ENCODE results near the gene SMIM21.

SMIM21 gene

DNA sequence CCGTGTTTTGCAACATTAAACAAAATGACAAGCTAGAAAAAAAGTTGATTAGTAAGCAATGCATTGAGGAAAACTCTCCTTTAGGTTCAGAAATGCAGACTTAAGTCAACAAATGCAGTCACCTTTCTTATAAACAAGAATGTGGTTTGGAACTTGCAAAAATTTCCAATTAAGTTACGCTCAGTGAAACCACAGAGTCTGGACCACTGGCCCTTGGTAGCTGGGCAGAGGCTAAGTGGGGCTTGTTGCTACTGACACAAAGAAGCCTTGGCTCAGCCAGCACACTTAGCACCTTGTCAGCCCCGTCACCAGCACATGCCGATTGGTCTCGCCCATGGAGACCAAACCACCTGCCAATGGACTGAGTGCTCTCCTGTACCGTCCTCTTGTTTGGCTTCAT lies 53.0 kb downstream of the SMIM21 start:
- DNase-seq = no peak

DNA sequence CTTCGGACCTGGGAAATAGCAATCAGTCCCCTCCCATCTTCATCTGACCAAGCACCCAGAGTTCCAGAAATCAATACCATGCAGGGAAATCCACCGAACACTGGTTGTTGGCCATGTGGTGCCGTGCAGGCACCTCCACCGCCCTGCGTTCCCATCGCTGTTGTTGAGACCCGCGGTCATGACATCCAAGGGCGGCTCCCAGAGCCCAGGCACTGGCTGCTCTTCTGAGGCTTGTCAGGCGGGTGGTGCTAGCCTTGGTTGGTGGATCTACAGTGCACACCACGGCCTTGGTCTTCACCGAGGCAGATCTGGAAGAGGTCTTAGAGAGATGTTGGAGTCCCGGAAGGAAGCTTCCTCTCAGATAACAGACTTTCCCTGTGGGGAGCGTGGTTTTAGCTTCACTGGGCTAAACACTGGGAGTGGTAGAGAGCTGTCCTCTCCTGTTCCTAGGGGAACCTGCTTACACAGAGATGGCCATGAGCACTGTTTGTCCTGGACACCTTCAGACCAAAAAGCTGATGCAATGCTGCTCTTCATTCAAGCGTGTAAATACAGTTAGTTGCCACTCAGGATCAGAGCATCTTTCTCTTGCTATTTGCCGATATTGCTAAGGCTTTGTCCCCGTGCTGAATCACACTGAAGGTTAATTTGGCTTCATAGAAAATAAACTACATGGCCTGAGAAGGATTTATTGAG lies 58.3 kb downstream of the SMIM21 start:
- no peak for DNase-seq

DNA sequence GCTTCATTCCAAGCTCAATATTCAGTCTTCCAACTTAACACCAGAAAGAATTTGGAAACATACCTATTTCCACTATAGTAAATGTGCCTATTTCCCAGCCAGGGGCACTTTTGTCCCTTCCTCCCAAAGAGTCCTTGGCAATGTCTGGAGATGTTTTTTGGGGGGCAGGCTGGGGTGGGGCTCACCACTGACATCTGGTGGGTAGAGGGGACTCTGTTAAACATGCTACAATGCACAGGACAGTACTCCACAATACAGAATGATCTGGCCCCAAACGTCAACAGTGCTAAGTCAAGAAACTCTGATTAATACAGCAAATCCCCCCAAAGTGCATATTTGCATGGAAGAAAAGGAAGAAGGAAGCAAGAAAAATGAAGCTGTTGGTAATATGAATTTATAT lies 61.7 kb downstream of the SMIM21 start:
- no peak for DNase-seq

DNA sequence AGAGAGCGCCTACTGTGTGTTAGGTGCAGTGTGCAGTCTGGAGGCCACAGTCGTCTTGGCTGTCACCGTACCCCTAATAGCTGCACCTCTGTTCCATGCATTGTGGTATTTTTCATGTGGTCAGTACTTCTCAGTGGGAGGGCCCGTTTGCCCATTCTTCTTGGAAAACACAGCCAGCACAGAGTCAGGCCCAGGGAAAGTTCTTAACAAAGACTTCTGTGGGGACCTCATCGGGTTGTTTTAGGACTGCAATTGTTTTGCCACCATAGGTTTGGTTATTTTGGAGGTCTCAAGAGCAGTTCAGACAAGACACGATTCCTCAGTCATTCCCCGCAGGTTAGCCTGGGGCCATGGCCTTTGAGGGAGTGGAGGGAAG lies 62.3 kb downstream of the SMIM21 start:
- no peak for DNase-seq

DNA sequence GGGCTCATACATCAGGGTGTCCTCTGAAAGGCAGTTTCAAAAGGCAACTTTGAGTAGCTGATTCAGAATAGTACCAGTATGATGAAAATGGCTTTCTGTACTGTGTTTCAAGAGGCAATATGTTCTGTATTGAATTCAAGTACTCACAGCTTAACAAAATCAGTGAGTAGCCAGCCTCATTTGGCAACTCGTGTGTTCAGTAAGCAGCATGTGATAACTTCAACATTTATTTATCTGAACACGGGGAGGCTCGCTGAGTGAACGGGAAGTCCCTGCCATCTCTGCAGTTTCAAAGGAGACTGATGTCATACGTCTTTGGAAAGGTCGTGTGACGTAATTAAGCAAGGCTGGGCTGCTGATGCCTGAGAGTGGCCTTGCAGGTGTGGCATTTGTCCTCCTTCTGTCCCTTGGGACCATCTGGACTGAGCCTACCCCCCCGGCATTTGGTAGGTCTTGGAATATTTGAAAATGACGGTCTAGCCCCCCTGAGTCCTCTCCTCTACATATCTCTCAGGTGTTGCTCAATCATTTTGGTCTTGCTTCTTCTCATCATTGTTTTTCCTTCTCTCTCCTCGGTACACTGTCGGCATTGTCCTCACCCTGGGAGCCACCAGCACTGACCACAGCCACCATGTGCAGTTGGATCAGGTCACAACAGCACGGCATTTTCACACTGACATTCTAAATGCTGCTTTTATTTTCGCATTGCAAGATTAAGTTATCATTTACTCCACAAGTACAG lies 62.8 kb downstream of the SMIM21 start:
- no peak for DNase-seq

DNA sequence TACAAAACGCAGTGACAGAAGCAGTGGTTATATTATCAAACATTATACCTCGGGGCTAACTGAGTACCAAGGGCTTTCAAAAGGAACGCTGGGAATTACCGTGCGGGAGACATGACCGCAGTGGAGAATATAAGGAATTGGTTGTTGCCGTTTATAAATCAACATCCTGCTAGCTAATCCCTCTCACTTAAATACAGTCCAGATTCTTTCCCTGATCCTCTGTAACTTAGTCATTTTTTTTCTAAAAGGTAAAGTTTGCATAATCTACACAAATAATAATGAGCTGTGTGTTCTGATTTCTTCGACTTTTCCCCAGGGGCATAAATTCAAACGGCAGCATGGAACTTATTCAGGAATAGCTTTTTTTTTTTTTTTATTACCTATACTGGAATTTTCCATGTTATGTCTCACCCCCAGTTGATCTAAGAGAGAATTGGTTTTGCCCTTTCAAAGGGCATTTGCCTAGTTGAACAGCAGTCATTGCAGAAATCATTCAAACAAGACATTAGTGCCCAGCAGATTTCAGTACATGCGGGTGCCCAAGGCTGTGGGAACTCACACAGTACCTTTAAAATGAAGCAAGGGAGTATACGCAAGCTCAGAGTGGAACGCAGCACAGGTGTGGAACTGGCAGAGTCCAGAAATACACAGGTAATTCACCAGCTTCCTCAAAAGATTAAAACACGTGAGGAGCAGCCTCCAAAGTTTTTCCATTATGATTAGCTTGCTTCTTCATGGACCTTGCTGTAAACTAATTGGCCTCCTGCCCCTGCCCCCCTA lies 63.9 kb downstream of the SMIM21 start:
- no peak for DNase-seq

DNA sequence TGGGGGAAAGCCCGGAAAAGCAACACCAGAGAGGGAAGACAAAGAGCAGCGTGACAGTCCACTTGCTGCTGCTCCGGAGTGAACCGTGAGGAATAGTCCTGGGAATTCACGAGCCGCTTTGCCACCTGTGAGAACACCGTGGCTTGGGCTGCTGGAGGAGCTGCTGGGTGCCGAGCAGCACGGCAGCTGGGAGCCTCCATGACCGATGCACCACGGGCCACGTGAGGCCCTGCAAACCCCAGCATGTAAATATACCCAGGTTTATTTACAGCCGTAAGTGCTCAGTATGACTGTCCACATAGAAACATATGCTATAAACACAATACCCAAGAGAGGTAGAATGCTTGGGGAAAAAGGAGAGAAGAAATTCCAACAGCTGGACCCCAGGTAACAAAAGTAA lies 65.1 kb downstream of the SMIM21 start:
- DNase-seq = no peak

DNA sequence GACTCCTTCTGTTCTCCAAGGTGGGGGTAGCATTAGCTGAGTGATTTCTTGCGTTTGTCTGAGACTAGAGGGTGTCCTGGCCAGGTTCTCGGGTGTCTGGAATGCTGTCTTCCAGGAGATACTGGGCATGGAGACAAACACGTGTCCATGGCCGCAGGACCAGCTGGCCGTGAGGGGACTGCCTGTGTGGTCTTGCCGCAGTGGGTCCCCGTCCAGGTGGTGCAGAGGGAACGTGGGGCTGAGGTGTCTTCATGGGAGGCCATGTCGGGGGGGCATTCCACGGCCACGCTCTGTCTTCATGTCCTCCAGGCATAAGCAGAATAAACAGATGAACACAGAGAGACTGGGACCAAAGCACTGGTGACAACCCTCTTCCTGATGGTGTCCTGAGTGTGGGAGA lies 66.6 kb downstream of the SMIM21 start:
- DNase-seq = no peak

DNA sequence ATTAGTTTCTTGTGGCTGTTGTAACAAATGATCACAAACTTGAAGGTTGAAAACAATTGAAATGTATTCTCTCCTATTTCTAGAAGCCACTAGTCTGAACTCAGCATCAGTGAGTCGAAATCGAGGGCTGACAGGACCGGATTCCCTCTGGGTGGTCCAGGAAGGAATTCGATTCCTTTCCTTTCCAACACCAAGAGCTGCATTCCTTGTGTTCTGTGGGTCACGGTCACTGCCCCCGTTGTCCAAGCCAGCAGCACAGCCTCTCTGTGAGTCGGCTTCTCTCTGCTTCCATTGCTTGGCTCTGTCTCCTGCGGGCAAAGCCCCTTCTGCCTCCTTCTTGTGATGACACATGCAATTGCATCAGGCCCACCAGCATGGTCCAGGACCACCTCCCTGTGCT lies 67.3 kb downstream of the SMIM21 start:
- DNase-seq = no peak

Measured in NCI-H1417 treated with DMSO at 0.1 percent for 48 hours (cell line).